Loucy (cell line): ENCODE data around the gene MAPKBP1.

Experiments used
- EZH2phosphoT487 ChIP-seq: fragments of 200-600 bp; IDR thresholded peaks from 2 replicates; pipeline ENCODE4 v1.6.1; 2018; ENCODE audit warnings: antibody characterized with exemption, mild to moderate bottlenecking, moderate library complexity, borderline replicate concordance
- TF ChIP-seq, protein P1 (sequence below): fragments of 200-600 bp; sonication (generic); conservative IDR thresholded peaks from 2 replicates; pipeline ENCODE4 v1.5.1; 2014; ENCODE audit warnings: mild to moderate bottlenecking, antibody characterized with exemption, low read length

DNA sequence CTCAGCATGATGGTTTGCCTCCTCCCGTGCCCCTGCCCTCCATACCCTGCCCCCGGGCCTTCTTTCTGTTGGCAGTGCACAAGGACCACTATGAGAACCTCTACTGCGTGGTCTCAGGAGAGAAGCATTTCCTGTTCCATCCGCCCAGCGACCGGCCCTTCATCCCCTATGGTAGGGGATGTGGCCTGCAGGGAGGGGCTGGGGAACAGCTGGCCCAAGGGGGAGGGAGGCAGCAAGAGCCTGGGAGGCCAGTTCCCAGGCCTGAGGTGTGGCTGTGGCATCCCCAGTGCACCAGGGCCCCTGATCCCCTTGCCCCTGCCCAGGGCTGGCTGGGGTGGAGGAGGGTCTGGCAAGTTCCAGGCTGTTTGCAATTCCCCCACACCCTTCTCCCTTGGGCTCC lies 61.8 kb downstream of the MAPKBP1 start:
- TF ChIP-seq, protein P1, sequence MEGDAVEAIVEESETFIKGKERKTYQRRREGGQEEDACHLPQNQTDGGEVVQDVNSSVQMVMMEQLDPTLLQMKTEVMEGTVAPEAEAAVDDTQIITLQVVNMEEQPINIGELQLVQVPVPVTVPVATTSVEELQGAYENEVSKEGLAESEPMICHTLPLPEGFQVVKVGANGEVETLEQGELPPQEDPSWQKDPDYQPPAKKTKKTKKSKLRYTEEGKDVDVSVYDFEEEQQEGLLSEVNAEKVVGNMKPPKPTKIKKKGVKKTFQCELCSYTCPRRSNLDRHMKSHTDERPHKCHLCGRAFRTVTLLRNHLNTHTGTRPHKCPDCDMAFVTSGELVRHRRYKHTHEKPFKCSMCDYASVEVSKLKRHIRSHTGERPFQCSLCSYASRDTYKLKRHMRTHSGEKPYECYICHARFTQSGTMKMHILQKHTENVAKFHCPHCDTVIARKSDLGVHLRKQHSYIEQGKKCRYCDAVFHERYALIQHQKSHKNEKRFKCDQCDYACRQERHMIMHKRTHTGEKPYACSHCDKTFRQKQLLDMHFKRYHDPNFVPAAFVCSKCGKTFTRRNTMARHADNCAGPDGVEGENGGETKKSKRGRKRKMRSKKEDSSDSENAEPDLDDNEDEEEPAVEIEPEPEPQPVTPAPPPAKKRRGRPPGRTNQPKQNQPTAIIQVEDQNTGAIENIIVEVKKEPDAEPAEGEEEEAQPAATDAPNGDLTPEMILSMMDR: no peak
- no peak for TF ChIP-seq EZH2phosphoT487
